SIG-M5 treated with dmso at 0.1 percent for 504 hours (cell line): ENCODE results near the gene PAPSS2.

Source experiments
- DNase-seq: peaks from one replicate; lab custom pipeline; 2025; ENCODE audit not compliant: unreplicated experiment; lab: John Stamatoyannopoulos, UW

Gene PAPSS2

DNA sequence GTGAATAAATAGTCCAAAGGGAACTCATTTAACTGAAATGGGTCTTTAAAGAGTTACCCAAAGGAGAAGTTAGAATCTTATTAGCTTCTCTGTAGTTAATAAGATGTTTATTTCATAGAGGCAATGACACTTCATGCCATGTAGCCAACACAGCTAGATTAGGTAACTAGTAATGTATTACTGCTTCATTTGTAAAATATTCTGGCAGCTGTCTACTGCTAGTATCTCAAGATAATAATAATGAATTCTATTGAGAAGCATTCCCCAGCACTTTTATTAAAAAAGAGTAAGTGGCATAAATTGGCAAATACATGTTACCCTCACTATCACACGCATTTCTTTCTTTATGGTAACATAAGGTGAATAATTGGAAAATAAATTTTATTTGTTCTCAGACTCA is 10.1 kb downstream of the PAPSS2 start:
- no peak for DNase-seq

DNA sequence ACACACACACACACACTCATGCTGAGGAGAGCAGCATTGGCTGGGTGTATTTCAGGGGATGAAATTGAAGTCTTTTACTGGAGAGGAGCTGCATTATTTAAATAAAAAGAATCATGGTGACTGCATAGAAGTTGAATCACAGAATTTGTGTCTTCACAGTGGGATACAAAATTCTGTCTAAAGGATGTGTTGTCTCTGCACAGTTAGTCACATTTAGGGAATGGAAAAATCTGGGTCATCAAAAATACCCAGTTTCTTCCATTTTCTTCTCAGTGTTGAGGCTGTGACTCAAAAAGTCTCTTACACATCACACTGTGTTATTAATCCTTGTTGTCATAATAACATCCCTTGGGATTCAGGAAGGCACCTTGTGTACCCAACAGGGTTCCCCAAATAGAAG is 10.9 kb downstream of the PAPSS2 start:
- DNase-seq = no peak

- no peak for DNase-seq
These were observed 11.6 kb downstream of the PAPSS2 start for GRCh38 chr10:87671139-87671815.

GRCh38 chr10:87672551-87672950 is 12.9 kb downstream of the PAPSS2 start:
- no peak for DNase-seq

GRCh38 chr10:87674943-87675342 is 15.3 kb downstream of the PAPSS2 start:
- no peak for DNase-seq

- DNase-seq = no peak
These were observed 16.0 kb downstream of the PAPSS2 start for GRCh38 chr10:87675396-87676376.

- no peak for DNase-seq
These were observed 17.9 kb downstream of the PAPSS2 start for GRCh38 chr10:87677595-87677994.

- DNase-seq = no peak
These were observed 18.6 kb downstream of the PAPSS2 start for GRCh38 chr10:87678302-87678701.

DNA sequence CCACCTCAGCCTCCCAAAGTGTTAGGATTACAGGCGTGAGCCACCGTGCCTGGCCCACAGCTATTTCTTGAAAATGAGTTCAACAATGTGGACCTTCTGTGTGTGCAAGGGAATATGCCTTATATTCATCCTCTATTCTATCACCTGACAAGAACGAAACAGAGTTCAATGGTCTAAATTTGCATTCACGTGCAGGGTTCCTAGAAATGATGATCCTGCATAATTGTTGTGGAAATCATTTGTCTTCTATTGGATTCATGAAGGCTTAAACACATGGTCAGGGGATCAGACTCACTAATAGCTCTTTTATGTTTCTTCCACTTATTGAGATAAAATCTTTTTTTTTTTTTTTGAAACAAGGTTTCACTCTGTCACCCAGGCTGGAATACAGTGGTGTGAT is 23.7 kb downstream of the PAPSS2 start:
- no peak for DNase-seq

GRCh38 chr10:87684001-87684638 is 24.4 kb downstream of the PAPSS2 start:
- no peak for DNase-seq

DNA sequence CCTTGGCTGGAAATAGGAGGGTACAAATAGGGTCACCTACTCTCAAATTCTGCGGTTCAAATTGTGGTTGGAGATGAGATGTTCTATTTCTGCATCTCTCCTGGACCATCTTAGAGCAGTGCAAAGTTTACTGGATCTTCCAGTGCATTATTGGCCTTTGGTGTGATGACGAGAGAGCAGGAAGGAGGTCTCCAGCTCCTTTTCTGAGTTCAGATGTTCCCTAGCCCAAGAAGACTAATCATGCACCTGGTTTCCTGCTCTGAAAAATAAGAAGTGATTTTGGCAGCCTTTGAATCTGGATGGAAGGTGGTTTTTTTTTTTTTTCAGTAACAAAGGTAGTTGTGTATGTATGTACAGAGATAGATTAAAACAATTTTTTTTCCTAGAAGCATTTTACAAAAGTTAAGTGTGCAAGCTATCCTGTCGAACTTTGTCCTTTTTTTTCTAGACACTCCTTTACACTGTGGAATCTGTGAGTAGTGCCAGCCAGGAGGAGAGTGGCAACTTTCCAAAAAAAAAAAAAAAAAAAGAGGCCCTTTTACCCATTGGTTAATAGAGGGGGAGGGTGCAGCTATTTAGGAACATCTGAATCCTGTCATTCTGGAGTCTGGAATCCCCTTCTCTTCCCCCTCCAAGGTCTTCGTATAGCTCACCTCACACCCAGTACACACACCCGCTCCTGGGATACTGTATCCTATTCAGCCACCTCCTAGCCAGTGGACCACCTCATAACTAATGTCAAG is 26.3 kb downstream of the PAPSS2 start:
- DNase-seq = no peak

GRCh38 chr10:87691506-87692070 is 31.9 kb downstream of the PAPSS2 start:
- DNase-seq = no peak

- DNase-seq = no peak
These were observed 33.3 kb downstream of the PAPSS2 start for GRCh38 chr10:87692956-87693484.

- no peak for DNase-seq
These were observed 34.5 kb downstream of the PAPSS2 start for GRCh38 chr10:87694011-87694794.

GRCh38 chr10:87695074-87695473 is 35.4 kb downstream of the PAPSS2 start:
- DNase-seq = no peak

- DNase-seq = no peak
These were observed 37.5 kb downstream of the PAPSS2 start for GRCh38 chr10:87696922-87697745.

- DNase-seq = no peak
These were observed 40.5 kb downstream of the PAPSS2 start for GRCh38 chr10:87700031-87700796.
